ENCODE results near the gene TMEM235.

DNA sequence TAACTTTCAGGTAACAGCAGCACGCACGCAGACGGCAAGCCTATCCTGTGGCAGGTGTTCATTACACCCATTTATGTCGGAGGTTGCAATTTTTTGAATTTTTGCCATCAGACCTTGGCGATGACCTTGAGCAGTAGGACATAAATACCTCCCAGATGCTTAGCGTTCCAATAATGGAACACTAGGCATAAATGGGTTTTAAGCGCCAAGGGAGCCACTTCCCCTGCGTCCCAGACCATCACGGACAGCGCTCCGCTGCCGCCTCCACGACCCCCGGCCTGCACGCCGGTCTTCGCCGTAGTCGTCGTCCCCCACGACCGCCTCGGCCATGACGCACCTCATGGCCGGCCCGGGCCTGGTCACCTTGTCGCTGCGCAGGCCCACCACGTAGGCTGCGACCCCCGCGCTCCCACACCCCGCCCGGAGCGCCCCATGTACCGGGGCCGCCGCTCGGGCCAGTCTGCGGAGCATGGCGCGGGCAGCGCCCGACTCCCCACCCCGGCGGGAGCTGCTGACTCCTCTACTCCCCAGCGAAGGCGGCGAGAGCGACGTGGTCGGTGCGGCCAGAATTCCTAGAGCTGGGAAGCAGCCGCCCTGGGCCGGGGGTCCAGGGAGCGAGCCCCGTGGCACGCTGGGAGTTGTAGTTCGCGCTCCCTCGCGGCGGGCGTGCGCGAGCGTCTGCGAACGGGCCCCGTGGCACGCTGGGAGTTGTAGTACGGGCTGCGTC is 22.7 kb downstream of the TMEM235 start:
- TF ChIP-seq, protein P1, sequence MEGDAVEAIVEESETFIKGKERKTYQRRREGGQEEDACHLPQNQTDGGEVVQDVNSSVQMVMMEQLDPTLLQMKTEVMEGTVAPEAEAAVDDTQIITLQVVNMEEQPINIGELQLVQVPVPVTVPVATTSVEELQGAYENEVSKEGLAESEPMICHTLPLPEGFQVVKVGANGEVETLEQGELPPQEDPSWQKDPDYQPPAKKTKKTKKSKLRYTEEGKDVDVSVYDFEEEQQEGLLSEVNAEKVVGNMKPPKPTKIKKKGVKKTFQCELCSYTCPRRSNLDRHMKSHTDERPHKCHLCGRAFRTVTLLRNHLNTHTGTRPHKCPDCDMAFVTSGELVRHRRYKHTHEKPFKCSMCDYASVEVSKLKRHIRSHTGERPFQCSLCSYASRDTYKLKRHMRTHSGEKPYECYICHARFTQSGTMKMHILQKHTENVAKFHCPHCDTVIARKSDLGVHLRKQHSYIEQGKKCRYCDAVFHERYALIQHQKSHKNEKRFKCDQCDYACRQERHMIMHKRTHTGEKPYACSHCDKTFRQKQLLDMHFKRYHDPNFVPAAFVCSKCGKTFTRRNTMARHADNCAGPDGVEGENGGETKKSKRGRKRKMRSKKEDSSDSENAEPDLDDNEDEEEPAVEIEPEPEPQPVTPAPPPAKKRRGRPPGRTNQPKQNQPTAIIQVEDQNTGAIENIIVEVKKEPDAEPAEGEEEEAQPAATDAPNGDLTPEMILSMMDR (IDR thresholded peaks at IDR 0.05; ENCODE audit: low read depth, low read length, missing input control), result no peak
- no peak for TF ChIP-seq RAD21 (IDR thresholded peaks at IDR 0.05)

All from liver (tissue), 3 donors.